HL-60 (cell line): ENCODE measurements around the gene THSD7A.

Source experiments
- DNase-seq, 2 experiments: peaks; one replicate each; pipeline ENCODE4 v3.0.0-alpha.2; 2010 to 2020; ENCODE audit warnings: low read depth in 1 of 2, low spot score in 1 of 2
- H3K27ac ChIP-seq: fragments of 250-450 bp; sonication (Bioruptor Pico); replicated peaks from 2 replicates; pipeline ENCODE4 v1.5.1; 2020; ENCODE audit warnings: mild to moderate bottlenecking, moderate library complexity
- H3K27me3 ChIP-seq: fragments of 250-450 bp; sonication (Bioruptor Pico); 2 replicates; pipeline ENCODE4 v1.5.1; 2021; ENCODE audit warnings: mild to moderate bottlenecking, moderate library complexity; ENCODE audit not compliant: insufficient read depth, poor library complexity, severe bottlenecking
- H3K4me3 ChIP-seq: replicated peaks from 2 replicates; pipeline ENCODE4 v1.5.1; 2011; ENCODE audit warnings: mild to moderate bottlenecking, control low read depth, low read length; ENCODE audit not compliant: insufficient read depth
- GABPA ChIP-seq: IDR thresholded peaks from 2 replicates; pipeline ENCODE4 v1.6.1; 2012; ENCODE audit warnings: low read depth
- POLR2AphosphoS5 ChIP-seq: IDR thresholded peaks from 2 replicates; pipeline ENCODE4 v1.6.1; 2012; ENCODE audit warnings: low read depth
- REST ChIP-seq: IDR thresholded peaks from 2 replicates; pipeline ENCODE4 v1.6.1; 2012; ENCODE audit warnings: low read depth; ENCODE audit not compliant: insufficient replicate concordance
- SPI1 ChIP-seq: IDR thresholded peaks from 2 replicates; pipeline ENCODE4 v1.6.1; 2012; ENCODE audit warnings: low read depth, mild to moderate bottlenecking, borderline replicate concordance
- TF ChIP-seq, protein P1 (sequence below): IDR thresholded peaks from one replicate; pipeline ENCODE4 v1.5.1; 2011; ENCODE audit warnings: low read length, control low read depth, inconsistent platforms; ENCODE audit not compliant: insufficient read depth

The THSD7A gene

DNA sequence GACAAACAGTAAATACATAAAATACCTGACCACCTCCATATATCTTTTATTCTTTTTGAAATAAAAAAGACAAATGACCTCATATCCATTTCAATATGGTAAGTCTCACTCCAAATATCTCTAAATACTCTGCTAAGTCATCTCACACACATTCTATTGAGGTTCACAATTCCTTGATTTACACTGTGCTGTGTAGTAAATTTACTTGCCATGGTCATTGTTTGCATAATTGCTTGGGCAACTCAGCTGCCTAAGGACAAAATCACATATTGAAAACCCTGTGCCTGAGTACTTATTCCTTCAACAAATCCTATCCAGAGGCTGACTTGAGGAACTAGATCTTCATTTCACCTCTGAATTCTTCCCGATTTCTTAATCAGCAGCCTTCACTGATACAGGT, 176.4 kb downstream of the THSD7A start:
- Histone ChIP-seq H3K4me3 (no peak overlapping the region), H3K27ac (no peak overlapping the region), H3K27me3 (no peaks in the 10 kb centered on the region)
- DNase-seq, result no peak
- TF ChIP-seq POLR2AphosphoS5 (no peak), SPI1 (no peak), REST (no peak), GABPA (no peak)
- TF ChIP-seq, protein P1, sequence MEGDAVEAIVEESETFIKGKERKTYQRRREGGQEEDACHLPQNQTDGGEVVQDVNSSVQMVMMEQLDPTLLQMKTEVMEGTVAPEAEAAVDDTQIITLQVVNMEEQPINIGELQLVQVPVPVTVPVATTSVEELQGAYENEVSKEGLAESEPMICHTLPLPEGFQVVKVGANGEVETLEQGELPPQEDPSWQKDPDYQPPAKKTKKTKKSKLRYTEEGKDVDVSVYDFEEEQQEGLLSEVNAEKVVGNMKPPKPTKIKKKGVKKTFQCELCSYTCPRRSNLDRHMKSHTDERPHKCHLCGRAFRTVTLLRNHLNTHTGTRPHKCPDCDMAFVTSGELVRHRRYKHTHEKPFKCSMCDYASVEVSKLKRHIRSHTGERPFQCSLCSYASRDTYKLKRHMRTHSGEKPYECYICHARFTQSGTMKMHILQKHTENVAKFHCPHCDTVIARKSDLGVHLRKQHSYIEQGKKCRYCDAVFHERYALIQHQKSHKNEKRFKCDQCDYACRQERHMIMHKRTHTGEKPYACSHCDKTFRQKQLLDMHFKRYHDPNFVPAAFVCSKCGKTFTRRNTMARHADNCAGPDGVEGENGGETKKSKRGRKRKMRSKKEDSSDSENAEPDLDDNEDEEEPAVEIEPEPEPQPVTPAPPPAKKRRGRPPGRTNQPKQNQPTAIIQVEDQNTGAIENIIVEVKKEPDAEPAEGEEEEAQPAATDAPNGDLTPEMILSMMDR, result no peak

DNA sequence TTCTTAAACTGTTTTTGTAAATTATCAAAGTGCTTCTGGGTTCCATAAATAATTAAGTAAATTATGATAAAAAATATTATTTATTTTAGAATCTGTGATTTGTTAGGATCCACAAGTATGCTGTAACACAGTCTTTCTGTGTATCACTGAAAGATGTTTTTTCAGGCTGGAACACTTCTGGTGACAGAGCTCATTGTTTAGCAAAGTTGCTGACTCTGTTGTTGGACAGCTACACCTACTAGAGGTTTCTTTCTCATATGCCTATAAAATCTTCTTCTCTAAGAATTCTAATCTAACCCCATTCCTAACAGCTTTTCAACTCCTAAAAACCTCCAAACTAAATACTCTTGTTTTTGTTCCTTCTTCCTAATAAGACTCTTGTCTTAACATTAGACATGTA, 176.8 kb downstream of the THSD7A start:
- Histone ChIP-seq H3K27me3 (no peaks in the 10 kb centered on the region), H3K27ac (no peak overlapping the region), H3K4me3 (no peak overlapping the region)
- TF ChIP-seq POLR2AphosphoS5, result no peak
- TF ChIP-seq REST, result no peak
- TF ChIP-seq GABPA, result no peak
- TF ChIP-seq SPI1, result no peak
- TF ChIP-seq, protein P1, result no peak
- no peak for DNase-seq

GRCh38 chr7:11650500-11650899, 181.5 kb downstream of the THSD7A start:
- Histone ChIP-seq H3K27ac (no peak overlapping the region), H3K27me3 (no peaks in the 10 kb centered on the region), H3K4me3 (no peak overlapping the region)
- no peak for TF ChIP-seq GABPA
- TF ChIP-seq REST, result no peak
- TF ChIP-seq, protein P1, result no peak
- no peak for TF ChIP-seq POLR2AphosphoS5
- TF ChIP-seq SPI1, result no peak
- DNase-seq, result no peak
